Trophoblast cell (in vitro differentiated cells and primary cell): ENCODE results near the gene IMMP2L.

ENCODE experiments used
- DNase-seq, 2 donors: peaks; one replicate each; pipeline ENCODE4 v3.0.0-alpha.2; 2016
- H2AFZ ChIP-seq: 2 replicates; pipeline ENCODE4 v1.6.1; 2013; ENCODE audit warnings: low read length, moderate library complexity, mild to moderate bottlenecking; ENCODE audit not compliant: insufficient read depth, poor library complexity
- H2AK5ac ChIP-seq: 2 replicates; pipeline ENCODE4 v1.6.1; 2013; ENCODE audit warnings: mild to moderate bottlenecking, low read length
- H2BK120ac ChIP-seq: 2 replicates; pipeline ENCODE4 v1.6.1; 2013; ENCODE audit warnings: low read length, mild to moderate bottlenecking, moderate library complexity; ENCODE audit not compliant: insufficient read depth, poor library complexity
- H2BK12ac ChIP-seq: 2 replicates; pipeline ENCODE4 v1.6.1; 2013; ENCODE audit warnings: mild to moderate bottlenecking, low read length, moderate library complexity
- H2BK5ac ChIP-seq: 2 replicates; pipeline ENCODE4 v1.6.1; 2013; ENCODE audit warnings: low read length, low read depth, moderate library complexity, mild to moderate bottlenecking; ENCODE audit not compliant: poor library complexity
- H3K14ac ChIP-seq: 2 replicates; pipeline ENCODE4 v1.6.1; 2013; ENCODE audit warnings: mild to moderate bottlenecking, low read length
- H3K18ac ChIP-seq: 2 replicates; pipeline ENCODE4 v1.6.1; 2013; ENCODE audit warnings: mild to moderate bottlenecking, low read length
- H3K23ac ChIP-seq: 2 replicates; pipeline ENCODE4 v1.6.1; 2013; ENCODE audit warnings: low read length
- H3K27ac ChIP-seq: 2 replicates; pipeline ENCODE4 v1.5.1; 2013; ENCODE audit warnings: low read depth, mild to moderate bottlenecking, inconsistent platforms, low read length, moderate library complexity
- H3K27me3 ChIP-seq: 2 replicates; pipeline ENCODE4 v1.6.1; 2013; ENCODE audit warnings: inconsistent platforms, mild to moderate bottlenecking, low read length, moderate library complexity; ENCODE audit not compliant: insufficient read depth
- H3K36me3 ChIP-seq, 2 experiments: 1 replicate in 1 of 2; 2 replicates in 1 of 2; pipeline ENCODE4 v1.6.1; 2013; ENCODE audit warnings: low read length in 2 of 2, mild to moderate bottlenecking in 2 of 2, moderate library complexity in 1 of 2; ENCODE audit not compliant: insufficient read depth in 2 of 2, control insufficient read depth in 1 of 2
- H3K4ac ChIP-seq: 2 replicates; pipeline ENCODE4 v1.6.1; 2013; ENCODE audit warnings: low read depth, mild to moderate bottlenecking, low read length, moderate library complexity
- H3K4me1 ChIP-seq, 2 experiments: 1 replicate in 1 of 2; 2 replicates in 1 of 2; pipeline ENCODE4 v1.6.1; 2013; ENCODE audit warnings: low read length in 2 of 2, mild to moderate bottlenecking in 2 of 2, moderate library complexity in 1 of 2; ENCODE audit not compliant: insufficient read depth in 2 of 2, control insufficient read depth in 1 of 2
- H3K4me2 ChIP-seq: 2 replicates; pipeline ENCODE4 v1.6.1; 2013; ENCODE audit warnings: inconsistent platforms, mild to moderate bottlenecking, low read length, moderate library complexity
- H3K4me3 ChIP-seq: 2 replicates; pipeline ENCODE4 v1.5.1; 2013; ENCODE audit warnings: mild to moderate bottlenecking, low read depth, low read length, inconsistent platforms
- H3K79me1 ChIP-seq: one replicate; pipeline ENCODE4 v1.6.1; 2013; ENCODE audit warnings: low read length
- H3K79me2 ChIP-seq: 2 replicates; pipeline ENCODE4 v1.6.1; 2013; ENCODE audit warnings: low read length, mild to moderate bottlenecking; ENCODE audit not compliant: control insufficient read depth, insufficient read depth, poor library complexity
- H3K9ac ChIP-seq: 2 replicates; pipeline ENCODE4 v1.6.1; 2013; ENCODE audit warnings: mild to moderate bottlenecking, low read length
- H3K9me3 ChIP-seq: 2 replicates; pipeline ENCODE4 v1.6.1; 2013; ENCODE audit warnings: low read depth, mild to moderate bottlenecking, control low read depth, inconsistent platforms, low read length; ENCODE audit not compliant: insufficient read depth
- H4K12ac ChIP-seq: 2 replicates; pipeline ENCODE4 v1.6.1; 2013; ENCODE audit warnings: low read depth, mild to moderate bottlenecking, low read length, moderate library complexity
- H4K8ac ChIP-seq: 2 replicates; pipeline ENCODE4 v1.6.1; 2013; ENCODE audit warnings: low read depth, mild to moderate bottlenecking, low read length, moderate library complexity
- H4K91ac ChIP-seq: one replicate; pipeline ENCODE4 v1.6.1; 2013; ENCODE audit warnings: low read depth, mild to moderate bottlenecking, low read length, moderate library complexity
- WGBS: extraction: QIAGEN DNeasy Blood & Tissue Kit; methylation state at CpG from one replicate; pipeline ENCODE4 v1.1.7; 2013; ENCODE audit warnings: missing lambda C conversion rate; ENCODE audit not compliant: insufficient read length, insufficient coverage; ENCODE audit errors: extremely low coverage; 5-methylcytosine and 5-hydroxymethylcytosine counted together

IMMP2L gene

GRCh38 chr7:111268941-111269340, 293.4 kb downstream of the IMMP2L start:
- H3K4me1 ChIP-seq: peaks cover 0 to 4% of the 10 kb centered on the region in 2 experiments
- no peaks in the 10 kb centered on the region for H3K79me2 ChIP-seq
- no peaks in the 10 kb centered on the region for H3K9me3 ChIP-seq
- no peak overlapping the region for H3K23ac ChIP-seq
- no peak overlapping the region for H4K91ac ChIP-seq
- no peak overlapping the region for H2AK5ac ChIP-seq
- no peak overlapping the region for H3K4me2 ChIP-seq
- H3K79me1 ChIP-seq: no peaks in the 10 kb centered on the region
- H3K9ac ChIP-seq: no peak overlapping the region
- no peak overlapping the region for H2AFZ ChIP-seq
- H3K18ac ChIP-seq: no peak overlapping the region
- H3K27ac ChIP-seq: no peak overlapping the region
- no peak for DNase-seq
- no peak overlapping the region for H4K12ac ChIP-seq
- no peak overlapping the region for H2BK12ac ChIP-seq
- no peak overlapping the region for H4K8ac ChIP-seq
- H3K36me3 ChIP-seq: no peaks in the 10 kb centered on the region
- H3K4me3 ChIP-seq: no peak overlapping the region
- no peak overlapping the region for H2BK120ac ChIP-seq
- no CpG with 5 or more reads among the region's 1 CpG for WGBS
- no peaks in the 10 kb centered on the region for H3K27me3 ChIP-seq
- H3K14ac ChIP-seq: no peak overlapping the region
- no peak overlapping the region for H3K4ac ChIP-seq
- no peak overlapping the region for H2BK5ac ChIP-seq

- H3K9me3 ChIP-seq: no peaks in the 10 kb centered on the region
- H4K12ac ChIP-seq: no peak overlapping the region
- no peak overlapping the region for H3K18ac ChIP-seq
- no peak overlapping the region for H4K8ac ChIP-seq
- no peak overlapping the region for H3K23ac ChIP-seq
- no peak overlapping the region for H2AK5ac ChIP-seq
- no peak overlapping the region for H3K4ac ChIP-seq
- no peaks in the 10 kb centered on the region for H3K79me2 ChIP-seq
- no peak overlapping the region for H3K4me3 ChIP-seq
- no peak overlapping the region for H2BK5ac ChIP-seq
- H3K4me2 ChIP-seq: no peak overlapping the region
- peaks cover 0 to 4% of the 10 kb centered on the region in 2 experiments for H3K4me1 ChIP-seq
- no peaks in the 10 kb centered on the region for H3K36me3 ChIP-seq
- no peak overlapping the region for H4K91ac ChIP-seq
- peak overlapping the region; percentile 44 for H3K27ac ChIP-seq
- no peak overlapping the region for H2BK120ac ChIP-seq
- WGBS: no CpG with 5 or more reads among the region's 2 CpGs
- H2AFZ ChIP-seq: no peak overlapping the region
- no peaks in the 10 kb centered on the region for H3K79me1 ChIP-seq
- DNase-seq: peak; percentile 56 to 89
- H2BK12ac ChIP-seq: no peak overlapping the region
- H3K9ac ChIP-seq: no peak overlapping the region
- H3K27me3 ChIP-seq: no peaks in the 10 kb centered on the region
- H3K14ac ChIP-seq: no peak overlapping the region
Observed at GRCh38 chr7:111266613-111267012, 295.7 kb downstream of the IMMP2L start.

GRCh38 chr7:111265394-111265793, 296.9 kb downstream of the IMMP2L start:
- Histone ChIP-seq H3K4me1 (peaks cover 0 to 4% of the 10 kb centered on the region in 2 experiments), H3K9ac (no peak overlapping the region), H3K23ac (no peak overlapping the region), H3K79me2 (no peaks in the 10 kb centered on the region), H4K91ac (no peak overlapping the region), H3K18ac (no peak overlapping the region), H3K27me3 (no peaks in the 10 kb centered on the region), H2BK120ac (no peak overlapping the region), H3K4me3 (no peak overlapping the region), H3K14ac (no peak overlapping the region), H2BK12ac (no peak overlapping the region), H2BK5ac (no peak overlapping the region), H3K79me1 (no peaks in the 10 kb centered on the region), H2AFZ (no peak overlapping the region), H2AK5ac (no peak overlapping the region), H3K27ac (peak overlapping the region; percentile 11), H3K4me2 (no peak overlapping the region), H4K8ac (no peak overlapping the region), H3K4ac (no peak overlapping the region), H3K9me3 (no peaks in the 10 kb centered on the region), H3K36me3 (no peaks in the 10 kb centered on the region), H4K12ac (no peak overlapping the region)
- DNase-seq: peak in 1 of 2 donors; percentile 28

GRCh38 chr7:111264981-111265380, 297.3 kb downstream of the IMMP2L start:
- Histone ChIP-seq H2BK5ac (no peak overlapping the region), H3K27me3 (no peaks in the 10 kb centered on the region), H3K9ac (no peak overlapping the region), H4K8ac (no peak overlapping the region), H3K4me2 (no peak overlapping the region), H3K9me3 (no peaks in the 10 kb centered on the region), H3K14ac (no peak overlapping the region), H2BK120ac (no peak overlapping the region), H2AK5ac (no peak overlapping the region), H4K91ac (no peak overlapping the region), H3K79me1 (no peaks in the 10 kb centered on the region), H3K4ac (no peak overlapping the region), H3K4me1 (peaks cover 0 to 4% of the 10 kb centered on the region in 2 experiments), H3K27ac (no peak overlapping the region), H2BK12ac (no peak overlapping the region), H3K18ac (no peak overlapping the region), H2AFZ (no peak overlapping the region), H4K12ac (no peak overlapping the region), H3K4me3 (no peak overlapping the region), H3K23ac (no peak overlapping the region), H3K36me3 (no peaks in the 10 kb centered on the region), H3K79me2 (no peaks in the 10 kb centered on the region)
- WGBS: no CpG with 5 or more reads among the region's 1 CpG
- DNase-seq: peak in 1 of 2 donors; percentile 7
